Chondrocyte (in vitro differentiated cells): ENCODE data around the gene NHEJ1. TPM values are rescaled to one million over a fixed set of nuclear protein-coding genes. Genes with fewer than 3 reads are reported as not detected.

Source experiments
- DNase-seq: peaks from one replicate; pipeline ENCODE4 v3.0.0; 2021; ENCODE audit warnings: mixed read lengths, low spot score
- H3K27ac Mint-ChIP-seq: one replicate; pipeline ENCODE4 v1.8.0; 2021; ENCODE audit warnings: mild to moderate bottlenecking, moderate library complexity, mixed read lengths; ENCODE audit not compliant: unreplicated experiment
- H3K27me3 Mint-ChIP-seq: 2 replicates; pipeline ENCODE4 v1.8.0; 2021; ENCODE audit warnings: low read depth, mixed read lengths
- H3K36me3 Mint-ChIP-seq: 2 replicates; pipeline ENCODE4 v1.8.0; 2021; ENCODE audit warnings: low read depth, mixed read lengths
- H3K4me1 Mint-ChIP-seq: 2 replicates; pipeline ENCODE4 v1.8.0; 2021; ENCODE audit warnings: low read depth, mild to moderate bottlenecking, mixed read lengths
- H3K4me3 Mint-ChIP-seq: one replicate; pipeline ENCODE4 v1.8.0; 2021; ENCODE audit warnings: mild to moderate bottlenecking, moderate library complexity, mixed read lengths; ENCODE audit not compliant: unreplicated experiment
- H3K9me3 Mint-ChIP-seq: 2 replicates; pipeline ENCODE4 v1.8.0; 2021; ENCODE audit warnings: low read depth, mixed read lengths
- CTCF ChIP-seq: fragments of 200-600 bp; sonication (generic); IDR thresholded peaks from 2 replicates; pipeline ENCODE4 v1.5.0; 2021; ENCODE audit warnings: antibody characterized with exemption, mild to moderate bottlenecking, moderate library complexity
- total RNA-seq: library from RNA; stranded (reverse); gene quantifications from 3 replicates; pipeline ENCODE4 v1.2.1, GENCODE V29; 2021

NHEJ1 gene
- total RNA-seq, 1 donor from 2014 or later = 13.3 TPM

DNA sequence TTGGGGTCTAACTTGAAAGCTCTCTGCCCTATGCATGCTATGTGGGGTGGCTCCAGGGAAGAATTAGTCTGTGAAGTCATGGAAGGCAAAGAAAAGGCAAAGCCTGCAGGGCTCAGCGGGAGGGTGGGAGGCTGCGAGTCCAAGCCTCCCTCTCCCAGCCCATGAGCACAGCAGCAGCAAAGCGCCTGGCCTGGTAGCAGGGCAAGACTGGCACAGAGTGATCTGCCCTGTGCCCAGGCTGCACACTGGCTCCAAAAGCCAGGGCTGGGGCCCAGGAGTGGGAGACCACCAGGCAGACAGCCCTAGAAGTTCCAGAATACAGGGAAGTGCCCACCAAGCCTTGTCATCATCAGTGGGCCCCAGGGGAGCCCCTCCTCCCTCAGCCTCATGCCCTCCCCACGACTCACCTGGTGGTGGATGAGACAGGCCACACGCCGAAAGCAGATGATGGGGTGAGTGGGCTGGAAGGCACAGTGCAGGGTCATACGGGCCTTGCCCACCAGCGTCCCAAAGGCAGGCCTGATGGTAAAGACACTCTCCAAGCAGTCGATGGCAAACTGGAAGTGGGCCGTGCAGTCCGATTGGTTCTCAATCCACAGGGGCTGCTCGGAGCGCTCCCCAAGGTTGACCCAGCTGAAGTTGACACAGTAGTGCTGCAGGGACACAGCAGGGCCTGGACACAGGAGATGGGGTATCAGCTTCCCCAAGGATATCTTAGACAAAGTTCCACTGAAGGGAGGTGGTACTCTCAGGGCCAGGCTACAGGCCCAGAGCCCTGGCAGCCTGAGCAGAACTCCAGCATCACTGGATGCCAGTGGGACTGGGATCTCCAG, 131.4 kb downstream of the NHEJ1 start:
- Mint-ChIP-seq H3K9me3 (no peaks in the 10 kb centered on the region), H3K4me3 (no peak overlapping the region), H3K36me3 (no peaks in the 10 kb centered on the region), H3K27ac (no peak overlapping the region), H3K27me3 (peaks cover 58% of the 10 kb centered on the region), H3K4me1 (no peaks in the 10 kb centered on the region)
- TF ChIP-seq CTCF = no peak
- DNase-seq = no peak

DNA sequence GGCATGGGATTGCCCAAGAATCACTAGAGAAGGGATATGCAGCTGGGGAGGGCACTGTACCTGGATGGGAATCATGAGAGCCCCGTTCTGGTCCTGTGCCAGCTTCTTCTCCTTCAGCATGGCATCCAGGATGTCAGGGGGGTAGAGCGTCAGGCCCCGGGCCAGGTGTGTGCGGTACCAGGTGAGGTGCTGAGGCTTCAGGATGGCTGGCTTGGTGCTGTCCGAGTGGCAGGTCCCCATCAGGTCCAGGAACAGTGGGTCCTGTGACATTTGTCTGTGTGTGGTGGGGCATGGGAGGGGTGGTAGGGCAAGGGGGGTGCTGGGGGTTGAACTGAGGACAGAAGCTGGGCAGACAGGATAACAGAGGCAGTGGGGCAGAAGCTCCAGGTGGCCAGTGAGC, 132.5 kb downstream of the NHEJ1 start:
- Mint-ChIP-seq H3K4me3 (no peak overlapping the region), H3K4me1 (no peaks in the 10 kb centered on the region), H3K27me3 (peaks cover 49% of the 10 kb centered on the region), H3K9me3 (no peaks in the 10 kb centered on the region), H3K36me3 (no peaks in the 10 kb centered on the region), H3K27ac (no peak overlapping the region)
- TF ChIP-seq CTCF = no peak
- no peak for DNase-seq

DNA sequence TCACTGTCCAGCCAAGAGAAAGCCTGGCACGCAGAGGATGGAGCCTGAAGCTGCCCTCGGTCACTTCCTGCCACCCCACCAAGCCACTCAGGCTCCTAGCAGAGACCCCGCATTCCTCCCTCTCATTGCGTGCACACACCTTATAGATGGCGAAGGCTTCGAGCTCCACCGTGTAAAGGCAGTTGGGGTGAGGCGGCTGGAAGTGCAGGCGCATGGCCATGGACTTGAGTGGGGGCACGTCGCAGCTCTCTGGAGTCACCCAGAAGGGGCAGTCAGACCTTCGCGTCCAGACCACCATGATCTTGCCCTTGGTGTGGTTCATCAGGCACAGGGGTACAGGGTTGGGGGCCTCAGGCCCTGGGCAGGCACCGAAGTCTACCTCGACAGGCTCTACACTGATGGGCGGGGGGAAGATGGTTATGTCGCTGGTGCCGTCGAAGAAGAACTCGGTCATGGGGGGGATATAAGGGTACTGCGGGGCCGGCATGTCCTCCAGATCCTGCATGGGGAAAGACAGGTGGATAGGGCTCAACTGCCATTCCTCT, 133.0 kb downstream of the NHEJ1 start:
- Mint-ChIP-seq H3K4me3 (no peak overlapping the region), H3K27me3 (peaks cover 48% of the 10 kb centered on the region), H3K9me3 (no peaks in the 10 kb centered on the region), H3K36me3 (no peaks in the 10 kb centered on the region), H3K4me1 (no peaks in the 10 kb centered on the region), H3K27ac (no peak overlapping the region)
- no peak for TF ChIP-seq CTCF
- DNase-seq = no peak

- no peak for DNase-seq
- H3K4me3 Mint-ChIP-seq = no peak overlapping the region
- H3K9me3 Mint-ChIP-seq = no peaks in the 10 kb centered on the region
- no peaks in the 10 kb centered on the region for H3K4me1 Mint-ChIP-seq
- peaks cover 41% of the 10 kb centered on the region for H3K27me3 Mint-ChIP-seq
- H3K27ac Mint-ChIP-seq = no peak overlapping the region
- H3K36me3 Mint-ChIP-seq = no peaks in the 10 kb centered on the region
- no peak for TF ChIP-seq CTCF
These were observed 133.7 kb downstream of the NHEJ1 start for GRCh38 chr2:219026946-219027345.

GRCh38 chr2:219025637-219026585, 134.7 kb downstream of the NHEJ1 start:
- Mint-ChIP-seq H3K4me3 (no peak overlapping the region), H3K27me3 (peaks cover 37% of the 10 kb centered on the region), H3K27ac (no peak overlapping the region), H3K9me3 (no peaks in the 10 kb centered on the region), H3K4me1 (no peaks in the 10 kb centered on the region), H3K36me3 (no peaks in the 10 kb centered on the region)
- no peak for TF ChIP-seq CTCF
- peak; percentile 78 for DNase-seq
